HG03439 (cell line): ENCODE results near the gene TRRAP.
A peak's percentile ranks its signal among the peaks of the same experiment; 100 is the strongest.
"Not testable (repeated sequence)": the region's sequence is repeated elsewhere in the genome, so short reads cannot be mapped to it uniquely, and the experiment has no call there.

Experiments used
- ATAC-seq: cut with Tn5 transposase; IDR thresholded peaks from one replicate; pipeline ENCODE4 v1.9.1; 2021; ENCODE audit warnings: mild to moderate bottlenecking, moderate library complexity; ENCODE audit not compliant: unreplicated experiment

The TRRAP gene

GRCh38 chr7:98864731-98865453, 13.4 kb upstream of the TRRAP start:
- ATAC-seq, result no peak

GRCh38 chr7:98866351-98866750, 12.0 kb upstream of the TRRAP start:
- no peak for ATAC-seq

DNA sequence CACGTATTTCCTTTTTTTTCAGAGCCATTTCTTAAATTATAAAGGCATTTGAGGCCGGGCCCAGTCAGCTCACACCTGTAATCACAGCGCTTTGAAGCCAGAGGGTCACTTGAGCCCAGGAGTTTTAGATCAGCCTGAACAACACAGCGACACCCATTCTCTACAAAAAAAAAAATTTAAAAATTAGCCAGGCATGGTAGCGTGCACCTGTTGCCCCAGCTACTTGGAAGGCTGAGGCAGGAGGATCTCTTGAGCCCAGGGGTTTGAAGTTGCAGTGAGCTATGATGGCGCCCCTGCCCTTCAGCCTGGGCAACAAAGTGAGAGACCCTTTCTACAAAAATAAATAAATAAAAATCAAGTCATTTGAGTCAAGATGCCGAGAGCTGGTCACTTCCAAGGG, 11.6 kb upstream of the TRRAP start:
- no peak for ATAC-seq

DNA sequence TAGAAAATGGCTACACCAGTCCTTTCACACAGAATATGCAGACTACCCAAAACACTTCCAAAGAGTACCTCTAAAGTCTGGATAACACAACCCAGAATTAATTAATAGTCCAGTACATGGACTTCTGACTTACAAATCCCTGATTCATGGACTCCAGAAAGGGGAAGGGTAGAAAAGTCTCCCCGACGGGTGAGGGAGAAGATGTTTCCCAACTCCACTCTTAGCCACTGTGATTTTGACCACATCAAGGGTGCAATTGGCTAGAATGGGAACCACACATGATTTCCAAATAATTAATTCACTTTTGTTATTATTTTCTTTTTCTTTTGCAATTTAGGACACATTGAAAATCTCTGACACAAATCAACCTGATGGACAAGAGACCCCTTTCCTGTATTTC, 9.9 kb upstream of the TRRAP start:
- no peak for ATAC-seq

GRCh38 chr7:98869027-98869596, 9.2 kb upstream of the TRRAP start:
- no peak for ATAC-seq

DNA sequence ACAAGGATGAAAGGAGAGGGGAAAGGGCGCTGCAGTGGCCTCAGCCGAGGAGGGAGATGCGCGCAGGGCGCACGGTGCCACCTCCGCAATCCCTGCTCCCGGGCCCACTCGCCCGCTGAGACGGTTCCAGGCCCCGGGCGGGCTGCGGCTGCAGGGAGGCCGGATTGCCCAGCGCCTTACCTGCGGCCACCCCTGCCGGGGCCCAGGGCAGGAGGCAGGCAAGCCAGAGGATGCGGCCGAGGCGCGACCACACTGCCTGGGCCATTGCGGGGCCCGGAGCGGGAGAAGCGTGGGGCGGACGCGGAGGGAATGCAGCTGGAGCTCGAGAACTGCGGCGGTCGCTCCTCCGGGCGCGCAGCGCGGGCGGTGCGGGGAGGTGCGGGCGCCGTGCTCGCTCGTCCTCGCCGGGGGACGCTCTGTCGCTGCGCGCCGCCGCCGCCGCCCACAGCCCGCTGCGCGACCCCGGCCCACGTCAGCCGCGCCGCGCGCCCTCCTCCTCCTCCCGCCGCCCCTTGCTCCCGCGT, 8.7 kb upstream of the TRRAP start, which contains the start of gene TMEM130:
Gene TMEM130 (minus strand): TSS at position 418 of the 524 bp plus-strand sequence. CDS start 153 bp downstream, at position 265.
- no peak for ATAC-seq

DNA sequence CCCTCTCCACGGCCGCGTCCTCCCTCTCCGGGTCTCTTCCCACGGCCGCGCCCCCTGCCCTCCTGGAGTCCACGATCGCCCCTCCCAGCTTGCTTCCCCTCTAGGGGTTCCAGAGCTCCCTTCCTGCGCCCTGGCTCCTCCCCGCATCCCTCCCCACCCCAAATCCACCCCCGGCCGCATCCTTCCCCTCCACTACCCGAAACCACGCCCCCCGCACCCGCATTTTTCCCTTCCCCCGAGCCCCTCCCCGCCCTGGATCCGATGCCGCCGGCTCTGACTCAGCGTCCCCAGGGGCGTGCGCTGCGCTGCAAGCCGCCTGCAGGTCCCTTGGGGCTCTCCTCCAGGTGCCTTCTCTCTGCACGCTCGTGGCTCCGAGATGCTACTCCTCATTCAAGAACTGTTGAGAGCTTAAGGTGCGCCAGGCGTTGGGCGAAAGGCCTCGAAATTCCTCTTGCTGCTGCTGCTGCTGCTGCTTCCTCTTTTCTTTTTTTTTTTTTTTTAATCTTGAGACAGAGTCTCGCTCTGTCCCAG, 8.1 kb upstream of the TRRAP start:
- ATAC-seq, result peak; percentile 62

GRCh38 chr7:98870807-98871491, 7.4 kb upstream of the TRRAP start:
- no peak for ATAC-seq

DNA sequence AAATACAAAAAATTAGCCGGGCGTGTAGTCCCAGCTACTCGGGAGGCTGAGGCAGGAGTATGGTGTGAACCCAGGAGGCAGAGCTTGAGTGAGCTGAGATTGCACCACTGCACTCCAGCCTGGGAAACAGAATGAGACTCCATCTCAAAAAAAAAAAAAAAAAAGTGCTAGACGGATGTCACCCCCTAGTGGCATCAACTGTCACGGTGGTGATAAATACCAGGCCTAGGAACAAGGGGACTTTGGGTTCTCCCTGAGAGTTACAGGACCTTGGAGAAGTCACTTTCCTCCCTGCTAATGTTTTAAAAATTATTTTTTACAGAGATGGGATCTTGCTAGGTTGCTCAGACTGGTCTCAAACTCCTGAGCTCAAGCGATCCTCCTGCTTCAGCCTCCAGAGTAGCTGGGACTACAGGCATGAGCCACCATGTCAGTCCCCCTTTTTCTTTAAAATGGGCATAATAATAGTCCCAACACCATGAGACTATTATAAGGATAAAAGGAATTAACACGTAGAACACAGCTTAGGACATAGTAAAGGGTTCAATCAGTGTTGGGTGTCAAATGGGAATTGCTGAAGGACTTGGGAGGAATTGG, 5.9 kb upstream of the TRRAP start:
- ATAC-seq, result no peak

DNA sequence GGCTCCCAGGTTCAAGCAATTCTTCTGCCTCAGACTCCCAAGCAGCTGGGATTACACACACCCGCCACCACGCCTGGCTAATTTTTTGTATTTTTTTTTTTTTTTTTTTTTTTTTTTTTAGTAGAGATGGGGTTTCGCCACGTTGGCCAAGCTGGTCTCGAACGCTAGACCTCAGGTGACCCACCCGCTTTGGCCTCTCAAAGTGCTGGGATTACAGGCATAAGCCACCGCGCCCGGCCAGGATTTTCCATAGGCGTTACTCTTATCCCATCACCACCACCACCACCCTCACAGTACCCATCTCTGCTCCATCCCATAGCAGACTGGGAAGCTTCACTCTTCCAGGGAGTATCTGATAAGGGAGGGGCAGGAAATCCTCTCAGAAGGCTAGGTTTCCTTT, 4.7 kb upstream of the TRRAP start:
- ATAC-seq, result not testable (repeated sequence)

DNA sequence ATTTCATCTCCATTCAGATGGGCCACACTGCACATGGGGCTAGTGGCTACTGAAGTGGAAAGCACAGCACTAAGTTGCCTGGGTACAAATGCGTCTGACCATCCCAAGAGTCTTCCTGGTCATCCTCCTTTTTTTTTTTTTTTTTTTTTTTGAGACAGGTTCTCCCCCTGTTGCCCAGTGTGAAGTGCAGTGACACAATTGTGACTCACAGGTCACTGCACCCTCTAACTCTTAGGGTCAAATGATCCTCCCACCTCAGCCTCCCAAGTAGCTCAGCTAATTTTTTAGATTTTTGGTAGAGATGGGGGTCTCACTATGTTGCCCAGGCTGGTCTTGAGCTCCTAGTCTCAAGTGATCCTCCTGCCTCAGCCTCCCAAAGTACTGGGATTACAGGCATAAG, 3.4 kb upstream of the TRRAP start:
- no peak for ATAC-seq

- no peak for ATAC-seq
Observed at GRCh38 chr7:98875501-98875900, 2.8 kb upstream of the TRRAP start.

DNA sequence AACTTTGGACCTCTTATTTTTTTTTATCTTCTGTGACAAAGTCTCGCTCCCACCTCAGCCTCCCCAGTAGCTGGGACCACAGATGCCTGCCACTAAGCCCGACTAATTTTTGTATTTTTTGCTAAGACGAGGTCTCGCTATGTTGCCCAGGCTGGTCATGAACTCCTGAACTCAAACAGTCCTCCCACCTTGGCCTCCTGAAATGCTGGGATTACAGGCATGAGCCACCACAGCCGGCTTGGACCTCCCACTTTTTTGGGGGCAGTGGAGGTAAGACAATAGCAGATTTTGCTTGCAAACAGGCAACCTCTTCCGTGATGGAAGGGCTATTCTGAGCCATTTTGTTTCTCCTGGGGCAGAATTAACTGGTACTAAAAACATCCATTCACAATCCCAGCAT, 1.2 kb upstream of the TRRAP start:
- no peak for ATAC-seq

- no peak for ATAC-seq
Observed at GRCh38 chr7:98877692-98878364, 504 bp upstream of the TRRAP start.

DNA sequence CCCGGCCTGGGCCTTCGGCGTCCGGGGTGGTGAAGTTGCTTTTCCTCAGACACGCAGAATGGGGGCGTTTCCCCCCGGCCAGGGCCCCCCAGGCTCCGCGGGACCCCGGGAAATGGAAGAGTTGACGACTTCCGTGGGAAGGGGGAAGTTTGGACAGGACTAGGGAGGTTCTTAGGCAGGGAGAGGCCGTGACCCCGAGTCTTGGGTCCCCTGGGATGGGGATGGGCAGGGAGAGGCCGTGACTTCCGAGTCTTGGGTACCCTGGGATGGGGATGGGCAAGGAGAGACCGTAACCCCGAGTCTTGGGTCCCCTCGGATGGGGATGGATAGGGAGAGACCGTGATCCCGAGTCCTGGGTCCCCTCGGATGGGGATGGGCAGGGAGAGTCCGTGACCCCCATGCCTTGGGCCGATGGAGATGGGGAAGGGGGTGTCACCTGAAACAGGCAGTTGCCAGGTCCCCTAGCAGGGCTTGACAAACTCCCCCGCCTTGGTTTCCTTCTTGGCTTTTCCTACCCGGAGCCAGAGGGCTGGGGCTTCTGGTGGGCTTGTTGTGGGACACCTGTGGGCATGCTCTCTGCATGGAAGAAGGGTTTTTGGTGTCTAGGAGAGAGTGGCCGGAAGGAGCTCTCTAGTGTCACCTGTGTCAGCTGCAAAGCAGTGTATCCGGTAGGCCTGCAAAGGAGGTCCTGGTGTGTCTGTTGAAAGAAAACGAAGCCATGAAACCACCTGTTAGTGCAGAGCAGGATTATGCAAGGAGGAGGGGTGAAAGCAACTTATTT, 1.1 kb downstream of the TRRAP start:
- ATAC-seq, result peak; percentile 67

DNA sequence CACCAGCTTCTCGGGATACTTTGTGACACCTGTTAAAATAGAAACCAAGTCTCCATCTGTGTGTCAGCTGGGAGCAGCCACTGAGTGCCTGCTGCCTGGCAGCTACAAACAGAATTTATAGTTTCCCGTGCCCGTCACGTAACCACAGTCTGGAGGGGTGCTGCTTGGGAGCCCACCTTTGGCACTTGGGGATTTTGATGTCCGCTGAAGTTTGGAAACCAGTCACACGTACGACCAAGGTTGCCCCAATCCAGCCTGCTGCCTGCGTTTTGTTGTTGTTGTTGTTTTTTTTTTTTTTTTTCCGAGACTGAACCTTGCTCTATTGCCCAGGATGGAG, 1.6 kb downstream of the TRRAP start:
- no peak for ATAC-seq

DNA sequence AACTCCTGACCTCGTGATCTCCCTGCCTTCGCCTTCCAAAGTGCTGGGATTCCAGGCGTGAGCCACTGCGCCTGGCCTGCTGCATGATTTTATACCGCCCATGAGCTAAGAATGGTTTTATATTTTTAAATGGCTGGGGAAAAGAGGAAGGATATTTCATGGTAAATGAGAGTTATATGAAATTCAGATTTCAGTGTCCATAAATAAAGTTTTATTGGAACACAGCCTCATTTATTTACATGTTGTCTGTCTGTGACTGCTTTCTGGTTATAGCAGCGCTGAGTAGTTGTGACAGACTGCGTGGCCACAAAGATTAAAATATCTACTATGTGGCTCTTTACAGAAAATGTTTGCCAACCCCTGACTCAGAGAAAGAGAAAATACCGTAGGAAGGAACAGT, 2.2 kb downstream of the TRRAP start:
- ATAC-seq, result no peak

- ATAC-seq, result no peak
Observed at GRCh38 chr7:98881561-98882315, 3.4 kb downstream of the TRRAP start.

- no peak for ATAC-seq
Observed at GRCh38 chr7:98884416-98884815, 6.1 kb downstream of the TRRAP start.
